Brain microvascular endothelial cell (primary cell): Measurements from ENCODE around the gene PTPRN2.

Experiments used
- DNase-seq: peaks from one replicate; pipeline ENCODE4 v3.0.0-alpha.2; 2020
- H3K27ac ChIP-seq: fragments of 250-450 bp; sonication (Bioruptor Pico); 2 replicates; pipeline ENCODE4 v1.5.1; 2020; ENCODE audit warnings: mild to moderate bottlenecking, moderate library complexity
- H3K27me3 ChIP-seq: fragments of 250-450 bp; sonication (Bioruptor Pico); replicated peaks from 2 replicates; pipeline ENCODE4 v1.5.1; 2020; ENCODE audit warnings: mild to moderate bottlenecking
- H3K36me3 ChIP-seq: fragments of 250-450 bp; sonication (Bioruptor Pico); replicated peaks from 2 replicates; pipeline ENCODE4 v1.5.1; 2020; ENCODE audit warnings: mild to moderate bottlenecking
- H3K4me3 ChIP-seq: 2 replicates; pipeline ENCODE4 v1.5.1; 2011; ENCODE audit warnings: low read depth, mild to moderate bottlenecking, control low read depth, low read length, moderate library complexity
- in situ Hi-C: cut with HindIII; loops from 2 replicates; pipeline ENCODE4 v1.10.0; 2017; ENCODE audit warnings: low sequenced_read_pairs, low pct_ligation_motif_present
- TF ChIP-seq, protein P1 (sequence below): IDR thresholded peaks from 2 replicates; pipeline ENCODE4 v1.5.1; 2011; ENCODE audit warnings: low read depth, mild to moderate bottlenecking, moderate library complexity, low read length, control low read depth, inconsistent platforms; ENCODE audit errors: missing control alignments

PTPRN2 gene

DNA sequence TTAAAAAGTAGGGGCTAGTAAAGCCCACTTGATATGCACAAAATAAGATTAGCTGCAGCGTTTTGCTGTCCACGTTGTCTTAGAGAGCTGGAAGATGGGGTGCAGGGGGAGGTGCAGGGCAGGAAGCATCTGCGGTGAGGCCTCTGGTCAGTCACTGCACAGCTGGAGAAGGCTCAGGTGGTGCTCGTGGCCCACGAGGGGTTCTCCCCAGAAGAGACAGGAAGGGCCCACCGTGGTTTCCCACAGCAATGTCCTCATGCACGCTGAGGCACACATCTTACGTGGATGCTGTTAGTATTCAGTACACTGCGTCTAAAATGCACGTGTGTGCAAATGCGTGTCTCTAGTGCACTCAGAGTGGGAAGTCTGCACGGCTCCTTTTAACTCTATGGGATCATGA, 582.1 kb downstream of the PTPRN2 start:
- no peak for DNase-seq
- no peak overlapping the region for H3K4me3 ChIP-seq
- no peak overlapping the region for H3K27ac ChIP-seq
- in situ Hi-C loops, result no loop called here
- no peaks in the 10 kb centered on the region for H3K27me3 ChIP-seq
- H3K36me3 ChIP-seq, result no peaks in the 10 kb centered on the region
- TF ChIP-seq, protein P1, sequence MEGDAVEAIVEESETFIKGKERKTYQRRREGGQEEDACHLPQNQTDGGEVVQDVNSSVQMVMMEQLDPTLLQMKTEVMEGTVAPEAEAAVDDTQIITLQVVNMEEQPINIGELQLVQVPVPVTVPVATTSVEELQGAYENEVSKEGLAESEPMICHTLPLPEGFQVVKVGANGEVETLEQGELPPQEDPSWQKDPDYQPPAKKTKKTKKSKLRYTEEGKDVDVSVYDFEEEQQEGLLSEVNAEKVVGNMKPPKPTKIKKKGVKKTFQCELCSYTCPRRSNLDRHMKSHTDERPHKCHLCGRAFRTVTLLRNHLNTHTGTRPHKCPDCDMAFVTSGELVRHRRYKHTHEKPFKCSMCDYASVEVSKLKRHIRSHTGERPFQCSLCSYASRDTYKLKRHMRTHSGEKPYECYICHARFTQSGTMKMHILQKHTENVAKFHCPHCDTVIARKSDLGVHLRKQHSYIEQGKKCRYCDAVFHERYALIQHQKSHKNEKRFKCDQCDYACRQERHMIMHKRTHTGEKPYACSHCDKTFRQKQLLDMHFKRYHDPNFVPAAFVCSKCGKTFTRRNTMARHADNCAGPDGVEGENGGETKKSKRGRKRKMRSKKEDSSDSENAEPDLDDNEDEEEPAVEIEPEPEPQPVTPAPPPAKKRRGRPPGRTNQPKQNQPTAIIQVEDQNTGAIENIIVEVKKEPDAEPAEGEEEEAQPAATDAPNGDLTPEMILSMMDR, result no peak

DNA sequence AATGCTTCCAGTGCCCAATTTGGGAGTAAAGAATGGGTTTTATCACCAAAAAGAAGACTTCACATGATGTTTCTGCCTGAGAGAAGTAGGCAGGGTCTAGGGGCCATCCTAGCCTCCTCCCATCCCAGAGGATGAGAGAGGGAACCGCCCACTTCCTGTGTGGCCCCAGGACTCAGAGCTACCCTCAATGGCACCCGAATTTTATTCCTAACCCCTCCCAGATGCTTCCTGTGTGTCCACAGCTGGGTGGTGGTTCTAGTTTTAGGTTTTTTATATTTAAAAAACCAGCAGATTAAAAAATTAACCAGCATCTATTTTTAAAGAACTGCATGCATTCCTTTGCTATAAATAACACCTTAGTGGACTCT, 583.5 kb downstream of the PTPRN2 start:
- no peak overlapping the region for H3K27ac ChIP-seq
- in situ Hi-C loops, result no loop called here
- no peak for DNase-seq
- H3K36me3 ChIP-seq, result no peaks in the 10 kb centered on the region
- TF ChIP-seq, protein P1, result no peak
- no peak overlapping the region for H3K4me3 ChIP-seq
- no peaks in the 10 kb centered on the region for H3K27me3 ChIP-seq

DNA sequence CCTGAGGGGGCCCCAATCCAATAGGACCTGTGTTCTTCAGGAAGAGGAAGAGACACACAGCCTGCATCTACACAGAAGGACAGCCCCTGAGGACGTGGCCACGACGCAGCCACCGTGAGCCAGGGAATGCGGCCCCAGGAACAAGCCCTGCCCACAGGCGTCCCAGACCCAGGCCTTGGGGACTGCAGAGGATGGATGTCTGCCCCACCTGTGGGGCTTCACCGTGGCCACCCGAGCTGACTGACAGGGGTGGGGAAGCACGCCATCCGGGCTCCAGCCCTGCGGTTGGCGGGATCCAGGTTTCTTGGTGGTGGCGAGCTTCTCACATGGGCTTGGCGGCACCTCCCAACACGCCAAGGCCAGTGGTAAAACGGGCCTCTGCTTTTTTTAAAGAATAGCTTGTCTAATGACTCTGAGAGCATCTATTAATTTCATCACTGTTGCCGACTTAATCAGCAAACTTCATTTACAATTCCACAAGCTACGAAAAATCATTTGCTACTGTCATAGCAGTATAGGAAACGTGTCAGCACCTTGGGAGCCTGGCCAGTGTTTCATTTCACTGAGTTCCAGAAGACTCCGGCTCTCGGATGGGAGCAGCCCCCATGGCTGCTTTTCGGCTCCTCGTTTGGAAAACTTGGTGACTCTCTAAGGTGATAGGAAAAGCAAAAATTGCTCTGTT, 584.0 kb downstream of the PTPRN2 start:
- TF ChIP-seq, protein P1, result no peak
- in situ Hi-C loops, result no loop called here
- no peak for DNase-seq
- H3K27me3 ChIP-seq, result no peaks in the 10 kb centered on the region
- no peak overlapping the region for H3K27ac ChIP-seq
- H3K36me3 ChIP-seq, result no peaks in the 10 kb centered on the region
- H3K4me3 ChIP-seq, result no peak overlapping the region

DNA sequence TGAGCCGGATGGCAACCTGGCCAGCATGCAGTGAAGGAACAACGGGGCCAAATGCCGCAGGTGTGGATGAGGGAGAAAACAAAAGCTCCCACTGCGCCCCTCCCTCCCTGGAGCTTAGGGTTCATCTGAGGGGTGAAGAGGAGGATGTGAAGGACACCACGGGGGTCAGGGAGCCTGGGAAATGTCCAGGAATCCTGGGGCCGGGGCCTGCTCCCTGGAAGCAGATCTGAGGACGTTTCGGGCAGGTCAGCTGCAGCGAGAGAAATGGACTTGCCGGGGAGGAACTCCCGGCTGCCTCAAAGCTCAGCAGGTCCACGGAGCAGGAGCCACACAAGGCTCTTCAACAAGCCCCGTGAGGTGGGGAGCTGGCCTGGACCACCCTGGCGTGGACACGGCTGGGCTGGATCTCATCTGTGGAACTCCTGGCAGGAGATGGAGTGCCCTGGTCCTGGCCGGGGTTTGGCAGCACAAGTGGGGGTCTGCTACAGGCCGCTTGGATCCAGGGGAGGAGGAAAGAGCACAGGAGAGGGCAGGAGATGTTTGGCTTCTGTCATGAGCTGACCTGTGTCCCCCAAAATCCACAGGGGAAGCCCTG, 585.0 kb downstream of the PTPRN2 start:
- Histone ChIP-seq H3K36me3 (no peaks in the 10 kb centered on the region), H3K4me3 (no peak overlapping the region), H3K27me3 (no peaks in the 10 kb centered on the region), H3K27ac (no peak overlapping the region)
- no peak for DNase-seq
- in situ Hi-C loops, result no loop called here
- TF ChIP-seq, protein P1, result no peak

DNA sequence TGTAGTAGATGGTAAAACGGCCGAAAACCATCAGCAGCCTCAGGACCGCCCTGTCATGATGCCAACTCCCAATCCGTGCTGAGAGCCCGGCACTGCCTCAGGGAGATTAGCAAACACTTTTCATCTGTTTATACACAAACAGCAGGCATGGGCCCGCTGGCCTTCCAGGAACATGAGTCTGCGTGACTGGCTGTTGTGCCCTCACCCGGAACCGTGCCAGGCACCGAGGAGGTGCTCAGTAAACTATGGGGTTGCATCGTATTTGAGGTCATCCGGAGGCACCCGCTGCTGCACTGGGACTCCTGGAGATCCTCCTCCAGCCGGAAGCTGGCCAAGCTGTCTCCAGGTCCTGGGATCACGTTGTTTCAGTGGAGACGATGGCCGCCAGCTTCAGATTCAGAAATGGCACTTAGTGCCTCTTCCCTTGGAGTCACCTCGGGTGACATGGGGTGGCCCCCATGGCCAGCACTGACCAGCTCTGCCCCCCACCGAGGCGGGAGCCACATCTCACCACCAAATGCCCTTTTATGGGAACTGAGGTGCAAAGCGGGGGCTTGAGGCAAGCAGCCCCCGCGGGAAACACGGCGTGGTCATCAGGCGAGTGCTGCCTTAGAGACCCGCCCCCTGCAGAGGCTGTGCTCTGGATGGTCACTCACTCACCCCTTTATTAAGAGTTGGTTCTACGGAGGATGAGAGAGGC, 585.9 kb downstream of the PTPRN2 start:
- Histone ChIP-seq H3K27me3 (no peaks in the 10 kb centered on the region), H3K36me3 (no peaks in the 10 kb centered on the region), H3K27ac (no peak overlapping the region), H3K4me3 (no peak overlapping the region)
- no peak for DNase-seq
- TF ChIP-seq, protein P1, result no peak
- in situ Hi-C loops, result no loop called here
